ENCODE data around the gene EXOC4.

DNA sequence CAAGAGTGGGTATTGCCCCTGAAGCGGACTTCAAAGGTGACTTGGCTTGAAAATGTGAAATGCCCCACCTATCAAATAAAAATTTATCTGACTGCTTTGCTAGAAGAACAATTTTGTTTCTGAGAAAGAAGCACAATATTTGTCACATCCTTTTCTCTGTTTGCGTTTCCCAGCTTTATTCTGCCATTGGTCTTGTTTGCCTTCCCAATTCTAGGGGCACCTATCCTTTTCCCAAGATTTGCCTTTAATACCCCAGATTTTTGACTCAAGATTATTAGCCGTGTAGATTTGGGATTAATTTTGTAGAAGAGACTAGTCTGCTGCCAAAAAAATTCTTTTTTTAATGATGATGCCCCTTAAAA is 764.0 kb downstream of the EXOC4 start:
- TF ChIP-seq, protein P1, sequence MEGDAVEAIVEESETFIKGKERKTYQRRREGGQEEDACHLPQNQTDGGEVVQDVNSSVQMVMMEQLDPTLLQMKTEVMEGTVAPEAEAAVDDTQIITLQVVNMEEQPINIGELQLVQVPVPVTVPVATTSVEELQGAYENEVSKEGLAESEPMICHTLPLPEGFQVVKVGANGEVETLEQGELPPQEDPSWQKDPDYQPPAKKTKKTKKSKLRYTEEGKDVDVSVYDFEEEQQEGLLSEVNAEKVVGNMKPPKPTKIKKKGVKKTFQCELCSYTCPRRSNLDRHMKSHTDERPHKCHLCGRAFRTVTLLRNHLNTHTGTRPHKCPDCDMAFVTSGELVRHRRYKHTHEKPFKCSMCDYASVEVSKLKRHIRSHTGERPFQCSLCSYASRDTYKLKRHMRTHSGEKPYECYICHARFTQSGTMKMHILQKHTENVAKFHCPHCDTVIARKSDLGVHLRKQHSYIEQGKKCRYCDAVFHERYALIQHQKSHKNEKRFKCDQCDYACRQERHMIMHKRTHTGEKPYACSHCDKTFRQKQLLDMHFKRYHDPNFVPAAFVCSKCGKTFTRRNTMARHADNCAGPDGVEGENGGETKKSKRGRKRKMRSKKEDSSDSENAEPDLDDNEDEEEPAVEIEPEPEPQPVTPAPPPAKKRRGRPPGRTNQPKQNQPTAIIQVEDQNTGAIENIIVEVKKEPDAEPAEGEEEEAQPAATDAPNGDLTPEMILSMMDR (IDR thresholded peaks at IDR 0.05): no peak
- TF ChIP-seq POLR2A (IDR thresholded peaks at IDR 0.05): no peak
